Breast epithelium (tissue), 3 donors: ENCODE results near the gene SEH1L.

ENCODE experiments used
- CTCF ChIP-seq, 3 donors: fragments of 450-650 bp; IDR thresholded peaks; one replicate each; pipeline ENCODE4 v1.5.1; 2016 to 2017; ENCODE audit warnings: antibody characterized with exemption in 3 of 3, mild to moderate bottlenecking in 3 of 3, moderate library complexity in 3 of 3
- POLR2A ChIP-seq: fragments of 450-650 bp; IDR thresholded peaks from one replicate; pipeline ENCODE4 v1.6.1; 2016; ENCODE audit warnings: antibody characterized with exemption, mild to moderate bottlenecking, moderate library complexity

- TF ChIP-seq CTCF (IDR thresholded peaks at IDR 0.05) = no peak
- TF ChIP-seq POLR2A = no peak
Observed at GRCh38 chr18:13028869-13029268, 81.1 kb downstream of the SEH1L start.
